PC-3 (cell line): ENCODE results near the gene LRRC70. TPM values are rescaled to one million over a fixed set of nuclear protein-coding genes. Genes with fewer than 3 reads are reported as not detected.
"Not testable (repeated sequence)": the region's sequence is repeated elsewhere in the genome, so short reads cannot be mapped to it uniquely, and the experiment has no call there.

Experiments
- ATAC-seq: fragments of 200-7000 bp; cut with Tn5 transposase; 2 replicates; pipeline ENCODE4 v1.9.1; 2020; ENCODE audit warnings: mild to moderate bottlenecking, moderate library complexity
- BruUV-seq: library from RNA; stranded (reverse); fragments of 400-500 nt; replicated peaks from 2 replicates; lab custom pipeline; 2021; lab: Mats Ljungman, UMichigan
- CTCF ChIA-PET: fragments of 300-600 bp; sonication (Branson Sonifier 250); formaldehyde crosslinking; loops from one replicate; lab custom pipeline; 2022; ENCODE audit warnings: antibody characterized with exemption; lab: Charles Lee
- POLR2A ChIA-PET: fragments of 300-600 bp; sonication (Branson Sonifier 250); formaldehyde crosslinking; loops from one replicate; lab custom pipeline; 2022; ENCODE audit warnings: antibody characterized with exemption; ENCODE audit not compliant: unreplicated experiment; lab: Charles Lee
- DNase-seq: peaks from one replicate; pipeline ENCODE4 v3.0.0-alpha.2; 2015
- H2AFZ ChIP-seq: fragments of 300-600 bp; sonication (generic); 2 replicates; pipeline ENCODE4 v1.6.0; 2016; ENCODE audit warnings: antibody characterized with exemption, low read length
- H3F3A ChIP-seq: fragments of 300-600 bp; sonication (generic); one replicate; pipeline ENCODE4 v1.6.0; 2017; ENCODE audit warnings: antibody characterized with exemption, low read length, control low read depth, mild to moderate bottlenecking; ENCODE audit not compliant: unreplicated experiment
- H3K27ac ChIP-seq: fragments of 300-600 bp; sonication (generic); 2 replicates; pipeline ENCODE4 v1.5.1; 2016; ENCODE audit warnings: mild to moderate bottlenecking, low read length
- H3K27me3 ChIP-seq: fragments of 300-600 bp; sonication (generic); 2 replicates; pipeline ENCODE4 v1.6.1; 2016; ENCODE audit warnings: low read length, mixed read lengths
- H3K36me3 ChIP-seq: fragments of 300-600 bp; sonication (generic); 2 replicates; pipeline ENCODE4 v1.6.1; 2016; ENCODE audit warnings: low read depth, mixed run types, low read length, mixed read lengths
- H3K4me1 ChIP-seq: fragments of 300-600 bp; sonication (generic); 2 replicates; pipeline ENCODE4 v1.5.1; 2016; ENCODE audit warnings: low read length; ENCODE audit not compliant: insufficient read depth
- H3K4me2 ChIP-seq: fragments of 300-600 bp; sonication (generic); 2 replicates; pipeline ENCODE4 v1.6.0; 2016; ENCODE audit warnings: low read length
- H3K4me3 ChIP-seq: fragments of 300-600 bp; sonication (generic); 2 replicates; pipeline ENCODE4 v1.5.1; 2016; ENCODE audit warnings: mild to moderate bottlenecking, low read length, mixed read lengths
- H3K79me2 ChIP-seq: fragments of 300-600 bp; sonication (generic); 2 replicates; pipeline ENCODE4 v1.6.1; 2017; ENCODE audit warnings: low read length, mixed read lengths
- H3K9ac ChIP-seq: fragments of 300-600 bp; sonication (generic); 2 replicates; pipeline ENCODE4 v1.6.0; 2016; ENCODE audit warnings: mild to moderate bottlenecking, low read length
- H3K9me2 ChIP-seq: fragments of 300-600 bp; sonication (generic); replicated peaks from 2 replicates; pipeline ENCODE4 v1.6.1; 2016; ENCODE audit warnings: mixed run types, low read length, mixed read lengths
- H3K9me3 ChIP-seq: fragments of 300-600 bp; sonication (generic); 2 replicates; pipeline ENCODE4 v1.6.1; 2016; ENCODE audit warnings: low read length, mixed read lengths
- H4K20me1 ChIP-seq: fragments of 300-600 bp; sonication (generic); 2 replicates; pipeline ENCODE4 v1.6.1; 2016; ENCODE audit warnings: low read length, mixed read lengths
- CTCF ChIP-seq: fragments of 300-600 bp; sonication (generic); conservative IDR thresholded peaks from 2 replicates; pipeline ENCODE4 v1.5.1; 2017; ENCODE audit warnings: antibody characterized with exemption, low read depth, mild to moderate bottlenecking, low read length
- EZH2 ChIP-seq: fragments of 300-600 bp; sonication (generic); IDR thresholded peaks from one replicate; pipeline ENCODE4 v1.6.1; 2017; ENCODE audit warnings: antibody characterized with exemption, mild to moderate bottlenecking, low read length; ENCODE audit not compliant: unreplicated experiment
- EZH2phosphoT487 ChIP-seq: fragments of 300-600 bp; sonication (generic); IDR thresholded peaks from 2 replicates; pipeline ENCODE4 v1.6.1; 2018; ENCODE audit warnings: mild to moderate bottlenecking, antibody characterized with exemption, low read length, borderline replicate concordance
- intact Hi-C: fragments of 100-400 bp; cut with micrococcal nuclease; formaldehyde crosslinking; loops from 2 replicates; pipeline ENCODE4 v1.9.0; 2023
- total RNA-seq: library from RNA; depleted of rRNA; stranded (reverse); fragments of >200 nt; gene quantifications from 2 replicates; pipeline ENCODE4 v1.2.3, GENCODE V29; 2014

Gene LRRC70
- total RNA-seq, 1 experiment from 2014 or later = 1.5 TPM

- no peaks in the 10 kb centered on the region for H3K27me3 ChIP-seq
- no peak overlapping the region for H3K4me3 ChIP-seq
- no peak overlapping the region for H3K27ac ChIP-seq
- no peaks in the 10 kb centered on the region for H3K79me2 ChIP-seq
- no peaks in the 10 kb centered on the region for H3K9me2 ChIP-seq
- no peak overlapping the region for H2AFZ ChIP-seq
- no peak overlapping the region for H3K9ac ChIP-seq
- CTCF ChIA-PET = no interaction called here
- H3K4me2 ChIP-seq = no peak overlapping the region
- H4K20me1 ChIP-seq = no peaks in the 10 kb centered on the region
- H3F3A ChIP-seq = no peaks in the 10 kb centered on the region
- no peaks in the 10 kb centered on the region for H3K9me3 ChIP-seq
- POLR2A ChIA-PET = interaction anchor here (0.6 kb wide), 1 partner anchor 93 kb away, joined by 7 read pairs; no protein-coding TSS in a partner anchor
- peaks cover 8% of the 10 kb centered on the region for H3K36me3 ChIP-seq
- H3K4me1 ChIP-seq = no peaks in the 10 kb centered on the region
- ATAC-seq (no peak), DNase-seq (no peak)
- TF ChIP-seq EZH2 (no peak), EZH2phosphoT487 (no peak), CTCF (peak; percentile 23; the same call in 1 of the 2 replicates)
- intact Hi-C loops = no loop called here
- no TSS peak for BruUV-seq
Measured at GRCh38 chr5:62562867-62563266, 15.8 kb upstream of the LRRC70 start.

GRCh38 chr5:62564101-62564500, 14.5 kb upstream of the LRRC70 start:
- no peak overlapping the region for H3K4me2 ChIP-seq
- H4K20me1 ChIP-seq = no peaks in the 10 kb centered on the region
- TF ChIP-seq EZH2phosphoT487 = no peak
- no peak for TF ChIP-seq CTCF
- no peak for TF ChIP-seq EZH2
- H3K27ac ChIP-seq = no peak overlapping the region
- ATAC-seq (no peak), DNase-seq (no peak)
- no peak overlapping the region for H3K4me3 ChIP-seq
- CTCF ChIA-PET = no interaction called here
- no peak overlapping the region for H3K9ac ChIP-seq
- no peaks in the 10 kb centered on the region for H3K9me3 ChIP-seq
- no peak overlapping the region for H2AFZ ChIP-seq
- POLR2A ChIA-PET = no interaction called here
- intact Hi-C loops = no loop called here
- H3K9me2 ChIP-seq = no peaks in the 10 kb centered on the region
- no peaks in the 10 kb centered on the region for H3K27me3 ChIP-seq
- H3F3A ChIP-seq = no peaks in the 10 kb centered on the region
- H3K79me2 ChIP-seq = no peaks in the 10 kb centered on the region
- peaks cover 17% of the 10 kb centered on the region for H3K36me3 ChIP-seq
- no TSS peak for BruUV-seq
- no peaks in the 10 kb centered on the region for H3K4me1 ChIP-seq

GRCh38 chr5:62565740-62566139, 12.9 kb upstream of the LRRC70 start:
- H3K9me2 ChIP-seq, H3K4me3 ChIP-seq, H3K4me2 ChIP-seq, intact Hi-C loops, BruUV-seq, DNase-seq, ATAC-seq, H4K20me1 ChIP-seq, H2AFZ ChIP-seq, H3K79me2 ChIP-seq, H3K4me1 ChIP-seq, H3K9ac ChIP-seq, POLR2A ChIA-PET, H3K27me3 ChIP-seq, H3F3A ChIP-seq, CTCF ChIA-PET, H3K27ac ChIP-seq, H3K9me3 ChIP-seq: not testable (repeated sequence)
- peaks cover 17% of the 10 kb centered on the region for H3K36me3 ChIP-seq
